Caco-2 (cell line): ENCODE measurements around the gene FAM78A. TPM values are rescaled to one million over a fixed set of nuclear protein-coding genes. Genes with fewer than 3 reads are reported as not detected.

Experiments used
- BruUV-seq: library from RNA; stranded (reverse); fragments of 400-500 nt; replicated peaks from 2 replicates; lab custom pipeline; 2021; lab: Mats Ljungman, UMichigan
- CTCF ChIA-PET: fragments of 300-600 bp; sonication (Branson Sonifier 250); formaldehyde crosslinking; loops from one replicate; lab custom pipeline; 2022; ENCODE audit warnings: antibody characterized with exemption; lab: Charles Lee
- POLR2A ChIA-PET: fragments of 300-600 bp; sonication (Branson Sonifier 250); formaldehyde crosslinking; loops from one replicate; lab custom pipeline; 2022; ENCODE audit warnings: antibody characterized with exemption; lab: Charles Lee
- DNase-seq, 2 experiments: peaks; one replicate each; pipeline versions ENCODE4 v3.0.0 to v3.0.0-alpha.2; 2020 to 2022
- H3K27me3 ChIP-seq: replicated peaks from 2 replicates; pipeline ENCODE4 v1.6.0; 2011; ENCODE audit warnings: low read length; ENCODE audit not compliant: control insufficient read depth, insufficient read depth
- H3K36me3 ChIP-seq: 2 replicates; pipeline ENCODE4 v1.5.1; 2011; ENCODE audit warnings: low read length; ENCODE audit not compliant: control insufficient read depth, insufficient read depth
- H3K4me1 ChIP-seq: fragments of 250-450 bp; sonication (Bioruptor Pico); 2 replicates; pipeline ENCODE4 v1.5.1; 2020; ENCODE audit warnings: mild to moderate bottlenecking
- H3K4me3 ChIP-seq: 2 replicates; pipeline ENCODE4 v1.5.1; 2011; ENCODE audit warnings: low read depth, mild to moderate bottlenecking, control low read depth, low read length
- H3K9me3 ChIP-seq: fragments of 250-450 bp; sonication (Bioruptor Pico); 2 replicates; pipeline ENCODE4 v1.5.1; 2020; ENCODE audit warnings: mild to moderate bottlenecking, moderate library complexity
- H3K27ac Mint-ChIP-seq: one replicate; pipeline ENCODE4 v1.8.0; 2022; ENCODE audit warnings: mixed read lengths; ENCODE audit not compliant: unreplicated experiment
- H3K27me3 Mint-ChIP-seq: one replicate; pipeline ENCODE4 v1.8.0; 2022; ENCODE audit warnings: mixed read lengths; ENCODE audit not compliant: insufficient read depth, unreplicated experiment
- H3K36me3 Mint-ChIP-seq: one replicate; pipeline ENCODE4 v1.8.0; 2022; ENCODE audit warnings: mild to moderate bottlenecking, mixed read lengths; ENCODE audit not compliant: insufficient read depth, unreplicated experiment
- H3K4me1 Mint-ChIP-seq: one replicate; pipeline ENCODE4 v1.8.0; 2022; ENCODE audit warnings: low read depth, mixed read lengths; ENCODE audit not compliant: unreplicated experiment
- H3K4me3 Mint-ChIP-seq: one replicate; pipeline ENCODE4 v1.8.0; 2022; ENCODE audit warnings: mild to moderate bottlenecking, moderate library complexity, mixed read lengths; ENCODE audit not compliant: unreplicated experiment
- H3K9me3 Mint-ChIP-seq: one replicate; pipeline ENCODE4 v1.8.0; 2022; ENCODE audit warnings: mixed read lengths; ENCODE audit not compliant: unreplicated experiment
- CTCF ChIP-seq, 2 experiments: fragments of 200-600 bp in 1 of 2; IDR thresholded peaks; 1 replicate in 1 of 2; 2 replicates in 1 of 2; pipeline versions ENCODE4 v1.5.1 to v1.8.0; 2011 to 2022; ENCODE audit warnings: antibody characterized with exemption in 1 of 2, control low read depth in 1 of 2, inconsistent platforms in 1 of 2, low read depth in 1 of 2, low read length in 1 of 2, mild to moderate bottlenecking in 1 of 2, moderate library complexity in 1 of 2; ENCODE audit not compliant: insufficient read depth in 1 of 2, severe bottlenecking in 1 of 2, unreplicated experiment in 1 of 2
- intact Hi-C: fragments of 100-400 bp; cut with micrococcal nuclease; formaldehyde crosslinking; loops from one replicate; pipeline ENCODE4 v1.10.0; 2022; ENCODE audit not compliant: unreplicated experiment
- total RNA-seq: library from RNA; stranded (reverse); gene quantifications from 2 replicates; pipeline ENCODE4 v1.2.3, GENCODE V29; 2022

FAM78A gene
- total RNA-seq, 1 experiment from 2014 or later: 0.70 TPM

- Mint-ChIP-seq H3K4me1 (no peaks in the 10 kb centered on the region), H3K9me3 (no peaks in the 10 kb centered on the region), H3K36me3 (no peaks in the 10 kb centered on the region), H3K27ac (no peak overlapping the region), H3K27me3 (peaks cover 2% of the 10 kb centered on the region), H3K4me3 (peak overlapping the region; percentile 79)
- Histone ChIP-seq H3K4me1 (peaks cover 7% of the 10 kb centered on the region), H3K4me3 (no peak overlapping the region), H3K9me3 (no peaks in the 10 kb centered on the region), H3K36me3 (no peaks in the 10 kb centered on the region), H3K27me3 (no peaks in the 10 kb centered on the region; the same call in 1 of the 2 replicates)
- DNase-seq: peak in 1 of 2 experiments; percentile 24
- no TSS peak for BruUV-seq
- intact Hi-C loops: loop anchor here (1.0 to 5.0 kb wide), 2 partner anchors 62 to 97 kb away; no protein-coding TSS in a partner anchor
- no peak for TF ChIP-seq CTCF (IDR thresholded peaks at IDR 0.05; ENCODE audit: insufficient read depth in 1 of 2, low read depth in 1 of 2, low read length in 1 of 2, severe bottlenecking in 1 of 2, unreplicated experiment in 1 of 2)
- POLR2A ChIA-PET: no interaction called here
- CTCF ChIA-PET: no interaction called here
Measured at GRCh38 chr9:131275332-131276093, 797 bp downstream of the FAM78A start.

- Mint-ChIP-seq H3K36me3 (no peaks in the 10 kb centered on the region), H3K27ac (no peak overlapping the region), H3K4me3 (no peak overlapping the region), H3K4me1 (no peaks in the 10 kb centered on the region), H3K9me3 (no peaks in the 10 kb centered on the region), H3K27me3 (peaks cover 2% of the 10 kb centered on the region)
- Histone ChIP-seq H3K27me3 (no peaks in the 10 kb centered on the region; the same call in 1 of the 2 replicates), H3K36me3 (no peaks in the 10 kb centered on the region), H3K4me3 (no peak overlapping the region), H3K4me1 (peaks cover 7% of the 10 kb centered on the region), H3K9me3 (no peaks in the 10 kb centered on the region)
- no peak for DNase-seq
- POLR2A ChIA-PET: no interaction called here
- CTCF ChIA-PET: no interaction called here
- TF ChIP-seq CTCF (IDR thresholded peaks at IDR 0.05; ENCODE audit: insufficient read depth in 1 of 2, low read depth in 1 of 2, low read length in 1 of 2, severe bottlenecking in 1 of 2, unreplicated experiment in 1 of 2): no peak
- intact Hi-C loops: loop anchor here (5.0 kb wide), 1 partner anchor 62 kb away; no protein-coding TSS in a partner anchor
- no TSS peak for BruUV-seq
Measured at GRCh38 chr9:131274674-131275331, 1.5 kb downstream of the FAM78A start.

GRCh38 chr9:131273856-131274673, 2.2 kb downstream of the FAM78A start:
- no peaks in the 10 kb centered on the region for H3K4me1 Mint-ChIP-seq
- BruUV-seq: no TSS peak
- Histone ChIP-seq H3K36me3 (no peaks in the 10 kb centered on the region), H3K9me3 (no peaks in the 10 kb centered on the region), H3K4me3 (no peak overlapping the region), H3K27me3 (no peaks in the 10 kb centered on the region; the same call in 1 of the 2 replicates), H3K4me1 (peaks cover 7% of the 10 kb centered on the region)
- intact Hi-C loops: no loop called here
- peaks cover 2% of the 10 kb centered on the region for H3K27me3 Mint-ChIP-seq
- no peaks in the 10 kb centered on the region for H3K36me3 Mint-ChIP-seq
- H3K27ac Mint-ChIP-seq: no peak overlapping the region
- TF ChIP-seq CTCF (IDR thresholded peaks at IDR 0.05; ENCODE audit: insufficient read depth in 1 of 2, low read depth in 1 of 2, low read length in 1 of 2, severe bottlenecking in 1 of 2, unreplicated experiment in 1 of 2): no peak
- H3K9me3 Mint-ChIP-seq: no peaks in the 10 kb centered on the region
- ChIA-PET CTCF (interaction anchor here (0.5 kb wide), 1 partner anchor 43 kb away, joined by 5 read pairs; no protein-coding TSS in a partner anchor), POLR2A (no interaction called here)
- H3K4me3 Mint-ChIP-seq: no peak overlapping the region
- DNase-seq: no peak
